ENCODE data around the gene COL4A1.
"Not testable (repeated sequence)": the region's sequence is repeated elsewhere in the genome, so short reads cannot be mapped to it uniquely, and the experiment has no call there.

Gene COL4A1

GRCh38 chr13:110323172-110323891 is 16.4 kb upstream of the COL4A1 start:
- DNase-seq: peak; percentile 99

GRCh38 chr13:110322828-110323171 is 15.8 kb upstream of the COL4A1 start:
- DNase-seq: no peak

- DNase-seq: no peak
Observed at GRCh38 chr13:110322126-110322827, 15.3 kb upstream of the COL4A1 start.

GRCh38 chr13:110321573-110321972 is 14.6 kb upstream of the COL4A1 start:
- DNase-seq: not testable (repeated sequence)

- DNase-seq: no peak
Observed at GRCh38 chr13:110320645-110321044, 13.7 kb upstream of the COL4A1 start.

GRCh38 chr13:110319774-110320509 is 13.0 kb upstream of the COL4A1 start:
- DNase-seq: peak; percentile 94

GRCh38 chr13:110319397-110319773 is 12.4 kb upstream of the COL4A1 start:
- no peak for DNase-seq

- DNase-seq: no peak
Observed at GRCh38 chr13:110318920-110319319, 12.0 kb upstream of the COL4A1 start.

GRCh38 chr13:110317496-110318195 is 10.7 kb upstream of the COL4A1 start:
- no peak for DNase-seq

GRCh38 chr13:110317093-110317492 is 10.1 kb upstream of the COL4A1 start:
- DNase-seq: no peak

GRCh38 chr13:110316196-110316595 is 9.2 kb upstream of the COL4A1 start:
- DNase-seq: no peak

- DNase-seq: no peak
Observed at GRCh38 chr13:110314516-110315245, 7.7 kb upstream of the COL4A1 start.

- not testable (repeated sequence) for DNase-seq
Observed at GRCh38 chr13:110313733-110314132, 6.8 kb upstream of the COL4A1 start.

- DNase-seq: not testable (repeated sequence)
Observed at GRCh38 chr13:110313261-110313660, 6.3 kb upstream of the COL4A1 start.

- peak; percentile 85 for DNase-seq
Observed at GRCh38 chr13:110312339-110313031, 5.5 kb upstream of the COL4A1 start.

GRCh38 chr13:110311443-110312338 is 4.7 kb upstream of the COL4A1 start:
- DNase-seq: no peak

GRCh38 chr13:110310541-110311442 is 3.8 kb upstream of the COL4A1 start:
- no peak for DNase-seq

- no peak for DNase-seq
Observed at GRCh38 chr13:110309661-110310524, 2.9 kb upstream of the COL4A1 start.

Data from kidney glomerular epithelial cell (primary cell).